Measurements from ENCODE around the gene IGF2BP1. TPM values are rescaled to one million over a fixed set of nuclear protein-coding genes. Genes with fewer than 3 reads are reported as not detected.

Gene IGF2BP1
- total RNA-seq, 1 experiment from 2014 or later = 6.4 TPM

GRCh38 chr17:49053171-49053829 lies 56.1 kb downstream of the IGF2BP1 start:
- no peak for DNase-seq (ENCODE audit: low read depth)

GRCh38 chr17:49054342-49055092 lies 57.3 kb downstream of the IGF2BP1 start:
- DNase-seq (ENCODE audit: low read depth) = no peak

GRCh38 chr17:49055181-49055927 lies 58.2 kb downstream of the IGF2BP1 start:
- no peak for DNase-seq (ENCODE audit: low read depth)

GRCh38 chr17:49061524-49061943 lies 64.3 kb downstream of the IGF2BP1 start:
- DNase-seq (ENCODE audit: low read depth) = peak; percentile 65

GRCh38 chr17:49063652-49064051 lies 66.5 kb downstream of the IGF2BP1 start:
- no peak for DNase-seq (ENCODE audit: low read depth)

- DNase-seq (ENCODE audit: low read depth) = no peak
These were observed 70.0 kb downstream of the IGF2BP1 start for GRCh38 chr17:49067163-49067562.

GRCh38 chr17:49069585-49070273 lies 72.5 kb downstream of the IGF2BP1 start:
- DNase-seq (ENCODE audit: low read depth) = no peak

GRCh38 chr17:49071106-49071505 lies 73.9 kb downstream of the IGF2BP1 start:
- peak; percentile 27 for DNase-seq (ENCODE audit: low read depth)

- peak; percentile 10 for DNase-seq (ENCODE audit: low read depth)
These were observed 77.8 kb downstream of the IGF2BP1 start for GRCh38 chr17:49074851-49075540.

- DNase-seq (ENCODE audit: low read depth) = peak; percentile 91
These were observed 79.6 kb downstream of the IGF2BP1 start for GRCh38 chr17:49076573-49077384.

GRCh38 chr17:49078248-49078647 lies 81.1 kb downstream of the IGF2BP1 start:
- no peak for DNase-seq (ENCODE audit: low read depth)

- no peak for DNase-seq (ENCODE audit: low read depth)
These were observed 82.9 kb downstream of the IGF2BP1 start for GRCh38 chr17:49079840-49080663.

- DNase-seq (ENCODE audit: low read depth) = no peak
These were observed 85.0 kb downstream of the IGF2BP1 start for GRCh38 chr17:49082231-49082630.

GRCh38 chr17:49085046-49085445 lies 87.9 kb downstream of the IGF2BP1 start:
- DNase-seq (ENCODE audit: low read depth) = peak; percentile 31

GRCh38 chr17:49085565-49086315 lies 88.6 kb downstream of the IGF2BP1 start:
- no peak for DNase-seq (ENCODE audit: low read depth)

- no peak for DNase-seq (ENCODE audit: low read depth)
These were observed 89.1 kb downstream of the IGF2BP1 start for GRCh38 chr17:49086316-49086605.

GRCh38 chr17:49086649-49087048 lies 89.5 kb downstream of the IGF2BP1 start:
- DNase-seq (ENCODE audit: low read depth) = no peak

- no peak for DNase-seq (ENCODE audit: low read depth)
These were observed 91.9 kb downstream of the IGF2BP1 start for GRCh38 chr17:49089094-49089493.
